HG03066 (cell line): ENCODE measurements around the gene CD200R1L.

ENCODE experiments used
- ATAC-seq: cut with Tn5 transposase; IDR thresholded peaks from one replicate; pipeline ENCODE4 v1.9.1; 2021; ENCODE audit warnings: low read depth; ENCODE audit not compliant: unreplicated experiment

CD200R1L gene

DNA sequence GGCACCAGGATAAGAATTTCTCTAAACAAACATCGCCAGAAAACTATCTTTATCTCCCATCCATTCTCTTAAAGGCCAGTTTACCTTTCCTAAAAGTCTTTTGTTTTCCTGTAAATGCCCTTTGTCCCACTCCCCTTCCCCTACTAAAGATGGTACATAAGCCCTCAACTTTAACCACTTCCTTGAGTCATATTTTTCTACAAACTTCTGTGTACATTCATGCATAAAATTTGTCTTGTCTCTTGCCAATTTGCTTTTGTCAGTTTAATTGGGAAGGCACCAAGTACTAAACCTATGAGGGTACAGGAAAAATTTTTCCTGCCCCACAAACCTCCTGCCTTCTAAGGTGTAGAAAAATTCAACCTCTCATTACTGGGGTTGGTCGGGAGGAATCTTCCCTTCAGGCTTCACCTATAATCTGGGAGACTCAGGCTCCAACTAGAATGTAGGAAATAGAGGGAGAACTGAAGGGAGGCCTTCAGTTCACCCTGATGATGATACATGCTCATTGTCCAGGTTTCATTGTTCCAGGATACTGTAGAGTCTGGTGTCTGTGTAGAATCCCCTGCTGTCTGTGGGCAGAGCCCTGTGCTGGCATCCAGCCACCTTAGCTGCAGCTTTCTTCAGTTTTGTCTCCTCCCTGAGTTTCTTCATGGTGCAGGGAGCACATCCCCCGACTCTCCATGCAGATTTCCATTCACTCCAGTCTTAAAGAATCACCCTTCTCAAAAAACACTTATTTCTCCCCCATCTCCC is 53.2 kb downstream of the CD200R1L start:
- no peak for ATAC-seq

DNA sequence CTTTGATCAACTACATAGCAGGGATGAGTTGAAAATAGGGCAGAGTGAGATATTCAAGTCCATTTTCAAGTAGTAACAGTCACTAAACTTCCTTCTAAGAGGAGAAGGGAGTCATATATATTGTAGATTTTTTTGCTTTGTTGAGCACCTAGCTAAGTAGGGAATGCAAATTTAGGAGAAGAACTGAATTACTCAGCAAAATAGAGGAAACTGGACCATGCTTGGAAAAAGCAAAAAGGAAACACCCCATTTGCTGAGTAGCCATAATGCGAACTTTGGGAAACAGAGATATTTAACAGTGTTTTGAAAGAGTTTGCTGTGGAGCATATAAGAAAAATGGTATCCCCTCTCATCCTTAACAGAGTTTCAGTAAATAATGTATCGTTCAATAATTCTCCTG is 54.9 kb downstream of the CD200R1L start:
- no peak for ATAC-seq

DNA sequence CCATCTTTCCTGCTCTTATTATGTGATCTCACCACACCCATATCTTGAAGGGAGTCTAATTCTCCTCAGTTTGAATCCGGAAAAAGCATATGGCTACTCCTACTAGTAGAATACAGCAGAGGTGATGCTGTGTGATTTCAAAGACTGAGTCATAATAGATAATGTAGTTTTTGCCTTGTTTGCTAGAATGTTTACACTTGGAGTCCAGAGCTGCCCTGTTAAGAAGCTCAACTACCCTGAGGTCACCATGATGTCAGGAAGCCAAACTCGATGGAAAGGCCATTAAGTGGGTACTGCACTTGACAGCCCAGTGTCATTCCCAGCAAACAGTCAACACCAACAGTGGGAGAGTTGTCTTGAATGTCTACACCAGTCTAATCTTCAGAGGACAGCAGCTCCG is 56.9 kb downstream of the CD200R1L start:
- ATAC-seq = no peak

DNA sequence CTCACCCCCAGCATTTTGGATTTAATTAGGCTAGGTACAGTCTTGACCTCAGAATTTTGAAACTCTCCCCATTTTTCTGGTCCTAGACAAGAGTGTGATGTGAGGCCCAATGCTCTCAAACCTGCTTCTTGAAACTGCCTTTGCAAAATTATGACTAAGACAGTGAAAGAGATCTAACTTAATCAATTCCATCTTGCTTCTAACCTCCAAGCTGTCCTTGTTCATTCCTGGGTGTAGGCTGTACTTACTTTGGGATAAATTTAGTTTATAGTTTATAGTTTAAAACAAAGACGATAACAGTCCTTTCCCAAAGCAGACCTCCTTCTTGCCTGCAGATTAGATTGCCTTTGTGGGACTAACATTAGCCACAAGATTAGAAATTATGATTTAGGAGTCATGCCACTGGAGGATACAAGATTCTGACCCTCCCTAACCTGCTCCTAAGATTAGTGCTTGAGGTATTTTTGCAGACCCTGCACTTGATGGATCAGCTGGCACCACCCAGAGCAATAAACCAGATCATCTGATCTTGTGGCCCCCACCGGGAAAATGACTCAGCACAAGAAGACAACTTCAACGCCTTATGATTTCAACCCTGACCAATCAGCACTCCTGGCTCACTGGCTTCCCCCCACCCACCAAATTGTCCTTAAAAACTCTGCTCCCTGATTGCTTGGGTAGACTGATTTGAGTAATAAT is 59.6 kb downstream of the CD200R1L start:
- no peak for ATAC-seq

DNA sequence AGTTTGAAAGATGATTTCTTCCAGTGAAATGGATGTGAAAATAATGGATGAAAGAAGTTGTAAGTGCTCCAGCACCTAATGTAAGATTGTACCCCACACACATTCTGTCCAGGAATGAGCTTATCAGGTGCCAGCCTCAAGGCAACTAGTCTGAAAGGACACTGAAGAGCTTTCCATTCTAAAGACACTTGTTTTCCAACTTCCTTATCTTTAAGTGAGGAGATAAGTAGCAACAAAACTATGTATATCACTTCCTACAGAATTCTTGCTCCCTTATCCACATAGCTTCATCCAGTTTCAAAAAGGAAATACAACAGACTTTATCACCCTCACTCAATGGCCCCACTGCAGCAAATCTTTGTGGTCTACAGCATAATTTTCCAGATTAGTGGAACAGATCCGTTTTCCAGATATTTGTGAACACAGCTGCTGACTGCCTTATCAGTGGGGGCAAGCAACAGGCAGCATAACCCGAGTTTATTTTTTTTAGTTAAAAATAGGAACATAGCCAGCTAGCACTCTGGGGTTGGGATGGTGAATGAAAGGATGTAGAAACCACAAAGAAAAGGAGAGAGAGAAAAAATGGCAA is 60.6 kb downstream of the CD200R1L start:
- ATAC-seq = no peak

DNA sequence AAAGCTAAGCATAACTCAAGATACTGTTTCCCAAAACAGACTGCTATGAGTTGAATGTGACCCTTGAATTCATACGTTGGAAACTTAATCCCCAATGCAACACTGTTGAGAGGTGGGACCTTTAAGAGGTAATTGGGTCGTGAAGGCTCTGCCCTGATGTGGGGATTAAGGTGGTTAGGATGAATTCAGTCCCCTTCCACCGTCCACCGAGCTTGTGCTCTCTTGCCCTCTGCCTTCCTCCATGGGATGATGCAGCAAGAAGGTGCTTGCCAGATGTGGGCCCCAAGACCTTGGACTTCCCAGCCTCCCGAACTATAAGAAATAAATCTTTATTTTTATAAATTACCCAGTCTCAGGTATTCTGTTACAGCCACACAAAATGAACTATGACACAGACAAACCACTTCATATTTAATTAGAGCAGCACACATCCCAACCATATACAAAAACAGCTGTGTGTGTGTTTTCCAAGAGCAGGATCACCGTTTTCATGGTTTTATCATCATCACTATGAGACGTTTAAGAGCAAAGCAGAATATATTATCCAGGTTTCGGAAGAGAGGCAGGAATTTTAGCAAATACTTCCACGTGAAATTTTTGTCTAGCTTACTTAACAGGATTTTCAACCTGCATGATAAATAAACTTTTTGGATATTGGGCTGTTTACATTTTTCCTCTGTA is 61.2 kb downstream of the CD200R1L start:
- no peak for ATAC-seq

DNA sequence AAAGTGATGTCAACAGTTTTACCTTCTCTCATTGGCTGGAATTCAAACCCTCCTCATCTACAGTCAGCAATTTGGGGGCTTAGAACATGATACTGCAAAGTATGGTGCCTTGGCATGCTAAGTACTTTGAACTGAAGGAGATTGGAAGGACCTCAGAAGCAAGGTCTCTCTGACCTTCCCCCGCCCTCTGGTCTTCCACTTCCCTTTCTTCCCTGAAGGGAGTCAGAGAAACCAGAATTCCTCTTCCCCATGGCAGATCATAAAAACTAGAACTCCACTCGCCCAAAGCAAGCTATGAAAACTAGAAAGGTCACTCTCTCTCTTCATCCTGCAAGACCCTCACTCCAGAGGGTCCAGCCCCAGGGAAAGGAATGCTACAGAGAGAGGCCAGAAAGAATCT is 64.2 kb downstream of the CD200R1L start:
- no peak for ATAC-seq

DNA sequence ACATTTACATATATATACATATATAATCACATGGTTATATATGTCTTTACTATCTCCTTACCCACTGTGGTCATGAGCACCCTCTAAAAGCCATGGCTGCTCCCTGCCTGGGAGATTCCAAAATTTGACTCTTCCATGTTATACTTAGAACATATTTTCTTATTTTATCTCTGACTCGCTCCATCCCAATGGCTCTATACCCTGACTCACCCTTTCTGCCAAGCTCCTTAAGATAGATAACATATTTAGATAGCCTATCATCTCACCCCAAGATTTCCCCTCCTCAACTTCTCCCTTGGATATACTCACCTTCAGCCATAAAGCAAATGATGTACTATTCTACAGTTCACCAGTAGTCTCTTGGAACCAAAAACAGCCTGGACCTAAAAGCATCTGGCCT is 65.1 kb downstream of the CD200R1L start:
- no peak for ATAC-seq

DNA sequence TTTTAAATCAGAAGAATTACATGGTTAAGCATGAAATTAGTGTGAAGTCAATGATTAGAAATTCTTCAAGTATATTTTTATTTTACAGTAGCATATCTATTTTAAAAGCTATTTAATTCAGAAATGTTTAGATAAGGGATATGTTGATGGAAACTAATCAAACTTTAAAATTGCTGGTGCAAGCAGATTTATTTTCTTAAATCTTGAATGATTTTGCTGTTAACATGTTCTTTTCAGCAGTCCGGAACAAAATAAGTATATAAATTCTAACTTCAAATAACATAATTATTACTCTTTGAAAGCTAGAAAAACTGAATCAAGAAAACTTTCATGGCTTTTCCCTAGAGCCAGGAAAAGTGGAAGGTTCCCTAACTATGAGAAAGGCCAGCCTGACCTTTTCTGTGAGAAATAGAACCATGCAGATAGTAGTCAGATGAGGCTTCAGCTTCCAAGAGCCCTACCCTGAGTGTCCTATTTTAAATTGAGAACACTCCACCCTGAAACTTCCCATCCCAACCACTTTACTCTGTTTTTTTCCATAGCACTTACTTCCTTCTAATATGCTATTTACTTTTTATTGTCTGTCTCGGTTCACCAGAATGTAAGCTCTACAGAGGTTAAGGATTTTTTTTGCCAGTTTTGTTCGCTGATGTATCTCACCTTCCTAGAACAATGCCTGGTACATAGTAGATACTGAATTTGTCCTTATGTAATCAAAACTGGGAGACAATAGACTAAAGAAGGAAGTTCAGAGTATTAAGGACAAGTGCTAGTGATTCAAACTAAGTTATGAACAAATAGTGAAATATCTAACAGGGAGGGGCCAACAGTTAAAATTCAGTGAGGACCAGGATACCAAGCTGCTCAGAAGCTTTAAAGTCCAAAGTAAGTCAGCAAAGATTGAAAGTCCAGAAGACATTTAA is 66.8 kb downstream of the CD200R1L start:
- ATAC-seq = no peak

DNA sequence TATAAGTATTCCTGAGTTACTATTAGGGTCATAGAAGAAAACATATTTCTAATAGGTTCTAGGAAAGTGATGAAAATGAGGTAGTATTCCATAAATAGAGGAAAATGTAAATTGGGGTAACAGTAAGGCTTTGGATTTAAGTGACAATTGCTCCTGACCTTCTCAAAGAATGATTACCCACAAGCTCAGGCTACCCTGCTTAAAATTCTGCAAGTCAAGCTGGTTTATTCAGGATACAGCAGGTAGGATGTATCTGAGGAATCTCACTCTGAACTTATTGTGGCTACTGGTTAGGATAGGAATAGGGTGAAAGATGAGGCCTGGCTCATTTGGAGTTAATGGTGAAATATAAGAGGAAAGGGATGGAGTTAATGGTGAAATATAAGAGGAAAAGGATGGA is 67.7 kb downstream of the CD200R1L start:
- ATAC-seq = no peak

DNA sequence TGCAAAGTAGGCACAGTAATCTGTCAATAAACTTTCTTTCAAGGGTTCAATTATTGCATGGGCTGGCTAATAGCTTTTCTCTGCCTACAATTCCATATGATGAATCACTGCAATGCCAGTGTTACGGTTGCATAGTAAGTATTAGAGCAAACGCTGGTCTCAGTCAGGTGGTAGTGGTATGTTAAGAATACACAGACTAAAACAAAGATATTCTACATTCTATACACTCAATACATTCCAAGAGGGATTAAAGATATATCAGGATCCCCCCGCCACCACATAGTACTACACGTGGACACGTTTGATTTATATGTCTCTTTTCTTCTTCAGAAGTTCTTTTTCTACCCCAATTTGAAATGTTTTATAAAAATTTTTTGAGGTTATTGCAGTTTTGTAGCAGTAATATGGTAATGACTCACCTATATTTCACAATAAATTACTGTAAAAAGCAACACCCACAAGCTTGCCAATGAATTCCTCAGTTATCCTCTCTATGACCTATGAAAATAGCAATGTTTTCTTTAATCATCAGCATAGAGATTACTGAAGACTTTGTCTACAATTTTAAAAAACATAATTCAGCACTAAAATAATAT is 68.2 kb downstream of the CD200R1L start:
- ATAC-seq = no peak

DNA sequence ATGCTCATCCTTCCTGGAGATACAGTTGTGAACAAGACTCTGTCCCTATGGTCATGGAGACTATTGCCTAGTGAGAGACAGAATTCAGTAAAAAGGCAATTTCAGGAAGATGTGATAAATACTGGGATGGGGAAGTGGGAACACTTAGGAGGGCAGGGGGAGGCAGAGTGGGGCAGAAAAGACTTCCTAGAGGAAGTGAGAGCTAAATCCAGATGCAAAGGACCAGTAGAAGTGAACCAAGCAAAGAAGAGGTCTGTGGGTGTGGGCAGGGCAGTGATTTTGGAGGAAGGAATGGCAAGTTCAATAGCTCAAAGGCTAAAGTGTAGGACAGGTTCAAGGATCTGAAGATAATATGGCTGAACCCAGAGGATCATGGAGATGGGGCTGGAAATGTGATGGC is 68.9 kb downstream of the CD200R1L start:
- ATAC-seq = no peak

DNA sequence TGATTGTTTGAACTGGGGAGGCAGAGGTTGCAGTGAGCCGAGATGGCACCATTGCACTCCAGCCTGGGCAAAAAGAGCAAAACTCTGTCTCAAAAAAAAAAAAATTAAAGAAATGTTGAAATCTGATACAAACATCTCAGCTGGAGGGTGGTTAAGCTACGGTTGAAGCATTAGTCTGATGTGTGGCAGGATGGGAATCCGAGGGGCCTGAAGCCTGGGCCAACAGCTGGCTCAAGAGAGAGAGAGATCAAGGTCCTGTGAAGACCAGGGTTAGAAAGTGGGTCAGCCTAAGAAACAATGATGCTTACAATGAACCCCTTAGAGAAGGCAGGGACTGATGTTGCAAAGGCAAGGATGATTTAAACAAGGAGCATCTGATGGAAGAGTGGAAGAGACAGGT is 69.8 kb downstream of the CD200R1L start:
- no peak for ATAC-seq

DNA sequence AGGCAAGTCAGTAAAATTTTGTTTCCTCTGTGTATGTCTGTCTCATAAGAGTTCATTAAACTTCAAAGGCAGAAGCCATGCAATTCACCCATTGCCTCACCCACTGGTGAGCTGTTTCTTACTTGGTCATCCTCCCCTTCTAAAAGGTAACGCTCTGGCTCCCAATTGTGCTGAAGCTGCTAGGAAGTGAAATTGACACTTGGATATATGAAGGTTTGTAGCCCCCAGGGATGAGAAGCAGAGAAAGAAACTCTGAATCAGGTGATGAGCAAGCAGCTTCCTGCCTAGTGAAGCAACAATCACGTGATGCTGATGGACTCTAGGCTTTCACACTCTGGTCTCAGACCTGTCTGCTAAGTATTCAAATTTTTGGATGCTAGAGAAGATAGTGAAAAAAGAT is 70.7 kb downstream of the CD200R1L start:
- ATAC-seq = no peak

DNA sequence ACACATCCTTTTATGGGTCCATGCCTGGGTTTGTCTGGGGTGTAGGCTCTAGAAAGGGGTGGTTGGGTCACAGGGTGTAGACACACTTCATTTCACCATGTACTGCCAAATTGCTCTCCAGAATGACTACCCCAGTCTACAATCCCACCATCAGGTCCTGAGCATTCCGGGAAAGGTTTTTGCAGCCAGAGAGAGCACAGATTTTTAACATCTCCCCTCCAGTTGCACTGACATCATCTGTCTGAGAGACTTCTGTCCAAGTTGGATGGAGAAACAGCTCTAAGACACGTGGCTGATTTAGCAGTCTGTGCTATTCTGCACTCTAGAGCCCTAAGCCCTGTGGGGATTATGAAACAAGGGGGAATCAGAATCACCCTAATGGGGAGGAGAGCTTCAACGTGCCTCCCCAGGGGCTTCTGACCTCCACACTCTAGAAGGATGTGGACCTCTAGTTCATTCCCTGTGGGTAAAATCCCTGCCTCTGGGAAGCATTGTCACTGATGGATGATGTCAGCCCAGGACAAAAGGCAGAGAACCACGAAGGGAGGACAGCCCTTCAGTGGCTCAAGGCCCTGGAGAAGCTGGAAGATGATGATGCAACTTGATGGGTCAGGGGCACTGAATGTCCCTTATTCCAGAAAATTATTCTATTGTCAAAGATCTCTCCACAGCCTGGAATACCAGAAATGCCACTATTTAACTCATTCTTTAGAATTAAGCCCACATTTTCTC is 71.5 kb downstream of the CD200R1L start:
- ATAC-seq = no peak

DNA sequence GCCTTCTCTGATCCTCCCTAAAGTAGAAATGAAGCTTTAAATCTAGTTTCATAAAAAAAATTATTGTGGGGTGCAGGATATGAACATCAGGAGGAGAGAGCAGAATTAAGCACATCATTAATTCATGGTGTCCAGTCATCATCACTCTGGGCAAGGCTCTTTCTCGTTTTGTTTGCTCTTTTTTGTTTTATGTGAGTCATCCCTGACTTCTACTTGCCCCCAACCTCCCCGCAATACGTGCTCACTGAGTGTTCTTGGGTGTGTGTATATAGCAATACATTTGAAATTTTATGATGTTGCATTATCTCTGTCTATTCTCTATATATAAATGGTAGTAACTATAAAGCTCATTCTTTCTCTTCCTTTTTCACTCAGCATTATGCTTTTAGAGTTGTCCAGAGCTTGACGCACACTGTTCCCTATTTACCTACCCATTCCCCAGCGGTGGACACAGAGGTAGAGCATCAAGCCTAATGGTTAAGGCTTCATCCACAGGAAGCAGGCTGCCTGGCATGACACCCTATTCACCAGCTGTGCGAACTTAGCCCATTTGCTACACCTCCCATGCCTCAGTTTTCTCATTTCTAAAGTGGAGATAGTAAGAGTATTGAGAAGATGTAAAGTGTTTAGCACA is 72.3 kb downstream of the CD200R1L start:
- ATAC-seq = no peak

DNA sequence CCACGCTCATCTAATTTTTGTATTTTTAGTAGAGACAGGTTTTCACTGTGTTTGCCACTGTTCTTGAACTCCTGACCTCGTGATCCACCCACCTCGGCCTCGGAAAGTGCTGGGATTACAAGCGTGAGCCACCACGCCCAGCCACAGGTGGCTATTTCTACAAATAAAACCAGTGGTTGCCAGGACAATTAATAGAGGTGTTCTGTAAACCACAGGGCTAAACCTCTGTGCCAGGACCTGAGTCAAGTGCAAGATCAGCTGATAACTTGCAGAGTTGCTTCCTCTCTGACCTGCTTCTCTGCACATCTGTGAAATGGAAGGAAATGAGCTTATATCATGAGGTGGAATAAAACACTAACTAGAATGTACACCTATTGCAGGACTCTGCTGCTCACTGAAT is 72.8 kb downstream of the CD200R1L start:
- ATAC-seq = no peak

DNA sequence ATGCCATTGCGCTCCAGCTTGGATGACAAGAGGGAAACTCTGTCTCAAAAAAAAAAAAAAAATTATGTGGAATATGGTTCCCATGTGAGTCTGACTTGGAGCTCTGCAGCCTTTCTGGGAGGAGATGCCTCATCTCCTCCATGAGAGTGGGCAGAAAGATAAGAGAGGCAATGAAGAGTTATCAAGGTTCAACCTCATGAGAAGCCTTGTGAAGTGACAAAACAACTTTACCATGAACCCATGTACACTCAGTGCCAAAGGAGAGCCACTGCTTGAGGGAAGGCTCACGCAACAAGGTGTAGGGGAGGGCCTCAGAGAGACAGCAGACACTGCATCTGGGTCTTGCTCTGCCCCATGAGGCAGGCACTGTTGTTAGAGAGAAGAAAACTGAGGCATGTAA is 75.7 kb downstream of the CD200R1L start:
- no peak for ATAC-seq
